ENCODE results near the gene TCP11.

DNA sequence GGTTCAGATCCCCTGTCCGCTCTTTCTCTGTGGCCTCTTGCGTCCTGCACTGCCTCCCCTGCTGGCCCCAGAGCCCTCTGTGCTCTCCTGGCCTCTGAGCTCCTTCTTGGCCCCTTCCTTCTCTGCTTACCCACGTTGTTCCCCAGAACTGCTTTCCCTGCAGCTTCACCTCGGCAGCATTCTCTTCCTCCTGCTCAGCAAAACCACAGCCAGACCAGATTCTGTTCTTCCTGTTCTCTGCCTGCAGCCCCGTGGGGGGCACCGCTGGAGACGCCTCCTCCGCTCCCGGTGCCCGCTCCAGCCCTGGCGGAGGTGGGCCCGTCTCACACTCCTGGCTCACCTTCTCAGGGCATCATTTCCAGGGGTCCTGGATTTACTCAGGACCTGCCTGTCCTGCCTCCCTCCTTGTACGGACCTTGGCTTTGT, 59.7 kb downstream of the TCP11 start:
- TF ChIP-seq POLR2A (IDR thresholded peaks at IDR 0.05): no peak
- no peak for TF ChIP-seq CTCF (IDR thresholded peaks at IDR 0.05)

Data from vagina (tissue), 2 donors.